ENCODE data around the gene RAB11FIP4.

- TF ChIP-seq CTCF (IDR thresholded peaks at IDR 0.05; ENCODE audit: insufficient read depth, low read length, poor library complexity, severe bottlenecking) (no peak), EZH2phosphoT487 (conservative IDR thresholded peaks at IDR 0.05; ENCODE audit: low read length) (no peak)
Observed at GRCh38 chr17:31355935-31356334, 35.5 kb upstream of the RAB11FIP4 start.
